ENCODE data around the gene IGSF9B. TPM values are rescaled to one million over a fixed set of nuclear protein-coding genes. Genes with fewer than 3 reads are reported as not detected.

Gene IGSF9B, protein sequence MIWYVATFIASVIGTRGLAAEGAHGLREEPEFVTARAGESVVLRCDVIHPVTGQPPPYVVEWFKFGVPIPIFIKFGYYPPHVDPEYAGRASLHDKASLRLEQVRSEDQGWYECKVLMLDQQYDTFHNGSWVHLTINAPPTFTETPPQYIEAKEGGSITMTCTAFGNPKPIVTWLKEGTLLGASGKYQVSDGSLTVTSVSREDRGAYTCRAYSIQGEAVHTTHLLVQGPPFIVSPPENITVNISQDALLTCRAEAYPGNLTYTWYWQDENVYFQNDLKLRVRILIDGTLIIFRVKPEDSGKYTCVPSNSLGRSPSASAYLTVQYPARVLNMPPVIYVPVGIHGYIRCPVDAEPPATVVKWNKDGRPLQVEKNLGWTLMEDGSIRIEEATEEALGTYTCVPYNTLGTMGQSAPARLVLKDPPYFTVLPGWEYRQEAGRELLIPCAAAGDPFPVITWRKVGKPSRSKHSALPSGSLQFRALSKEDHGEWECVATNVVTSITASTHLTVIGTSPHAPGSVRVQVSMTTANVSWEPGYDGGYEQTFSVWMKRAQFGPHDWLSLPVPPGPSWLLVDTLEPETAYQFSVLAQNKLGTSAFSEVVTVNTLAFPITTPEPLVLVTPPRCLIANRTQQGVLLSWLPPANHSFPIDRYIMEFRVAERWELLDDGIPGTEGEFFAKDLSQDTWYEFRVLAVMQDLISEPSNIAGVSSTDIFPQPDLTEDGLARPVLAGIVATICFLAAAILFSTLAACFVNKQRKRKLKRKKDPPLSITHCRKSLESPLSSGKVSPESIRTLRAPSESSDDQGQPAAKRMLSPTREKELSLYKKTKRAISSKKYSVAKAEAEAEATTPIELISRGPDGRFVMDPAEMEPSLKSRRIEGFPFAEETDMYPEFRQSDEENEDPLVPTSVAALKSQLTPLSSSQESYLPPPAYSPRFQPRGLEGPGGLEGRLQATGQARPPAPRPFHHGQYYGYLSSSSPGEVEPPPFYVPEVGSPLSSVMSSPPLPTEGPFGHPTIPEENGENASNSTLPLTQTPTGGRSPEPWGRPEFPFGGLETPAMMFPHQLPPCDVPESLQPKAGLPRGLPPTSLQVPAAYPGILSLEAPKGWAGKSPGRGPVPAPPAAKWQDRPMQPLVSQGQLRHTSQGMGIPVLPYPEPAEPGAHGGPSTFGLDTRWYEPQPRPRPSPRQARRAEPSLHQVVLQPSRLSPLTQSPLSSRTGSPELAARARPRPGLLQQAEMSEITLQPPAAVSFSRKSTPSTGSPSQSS (N-terminal part only)
- total RNA-seq: under 0.01 and 0.43 TPM in 2 replicates

GRCh38 chr11:133956650-133957633 is at the start of gene IGSF9B:
Gene IGSF9B, minus strand, starts transcription at chr11:133956968. Its CDS starts 214 bp downstream, at chr11:133956754.

Other genes with a start within 250 kb of the IGSF9B start
- not detected in 2 replicates for gene SPATA19, start 111.5 kb downstream of the IGSF9B start, total RNA-seq
- gene JAM3, start 112.1 kb upstream of the IGSF9B start, total RNA-seq: 0.64 and 1.7 TPM in 2 replicates

Measured in tracheal epithelial cell (primary cell).